HFF-Myc (cell line): ENCODE results near the gene ZNF626.

ENCODE experiments used
- DNase-seq: peaks from one replicate; pipeline ENCODE4 v3.0.0-alpha.2; 2011; ENCODE audit warnings: low read depth; ENCODE audit errors: extremely low read depth
- H3K4me3 ChIP-seq: replicated peaks from 2 replicates; pipeline ENCODE4 v1.5.1; 2011; ENCODE audit warnings: low read depth, mild to moderate bottlenecking, control low read depth, low read length
- TF ChIP-seq, protein P1 (sequence below): IDR thresholded peaks from 2 replicates; pipeline ENCODE4 v1.5.1; 2012; ENCODE audit warnings: mild to moderate bottlenecking, low read depth, low read length, control low read depth; ENCODE audit errors: missing control alignments

The ZNF626 gene

GRCh38 chr19:20607943-20608342 is 53.4 kb downstream of the ZNF626 start:
- DNase-seq, result no peak
- TF ChIP-seq, protein P1, sequence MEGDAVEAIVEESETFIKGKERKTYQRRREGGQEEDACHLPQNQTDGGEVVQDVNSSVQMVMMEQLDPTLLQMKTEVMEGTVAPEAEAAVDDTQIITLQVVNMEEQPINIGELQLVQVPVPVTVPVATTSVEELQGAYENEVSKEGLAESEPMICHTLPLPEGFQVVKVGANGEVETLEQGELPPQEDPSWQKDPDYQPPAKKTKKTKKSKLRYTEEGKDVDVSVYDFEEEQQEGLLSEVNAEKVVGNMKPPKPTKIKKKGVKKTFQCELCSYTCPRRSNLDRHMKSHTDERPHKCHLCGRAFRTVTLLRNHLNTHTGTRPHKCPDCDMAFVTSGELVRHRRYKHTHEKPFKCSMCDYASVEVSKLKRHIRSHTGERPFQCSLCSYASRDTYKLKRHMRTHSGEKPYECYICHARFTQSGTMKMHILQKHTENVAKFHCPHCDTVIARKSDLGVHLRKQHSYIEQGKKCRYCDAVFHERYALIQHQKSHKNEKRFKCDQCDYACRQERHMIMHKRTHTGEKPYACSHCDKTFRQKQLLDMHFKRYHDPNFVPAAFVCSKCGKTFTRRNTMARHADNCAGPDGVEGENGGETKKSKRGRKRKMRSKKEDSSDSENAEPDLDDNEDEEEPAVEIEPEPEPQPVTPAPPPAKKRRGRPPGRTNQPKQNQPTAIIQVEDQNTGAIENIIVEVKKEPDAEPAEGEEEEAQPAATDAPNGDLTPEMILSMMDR, result no peak
- H3K4me3 ChIP-seq, result no peak overlapping the region
